Midbrain (tissue), 1 donor: ENCODE data around the gene PSMA3.
A peak's percentile ranks its signal among the peaks of the same experiment; 100 is the strongest.

ENCODE experiments used
- DNase-seq: peaks from one replicate; lab custom pipeline; 2025; lab: John Stamatoyannopoulos, UW

Gene PSMA3

DNA sequence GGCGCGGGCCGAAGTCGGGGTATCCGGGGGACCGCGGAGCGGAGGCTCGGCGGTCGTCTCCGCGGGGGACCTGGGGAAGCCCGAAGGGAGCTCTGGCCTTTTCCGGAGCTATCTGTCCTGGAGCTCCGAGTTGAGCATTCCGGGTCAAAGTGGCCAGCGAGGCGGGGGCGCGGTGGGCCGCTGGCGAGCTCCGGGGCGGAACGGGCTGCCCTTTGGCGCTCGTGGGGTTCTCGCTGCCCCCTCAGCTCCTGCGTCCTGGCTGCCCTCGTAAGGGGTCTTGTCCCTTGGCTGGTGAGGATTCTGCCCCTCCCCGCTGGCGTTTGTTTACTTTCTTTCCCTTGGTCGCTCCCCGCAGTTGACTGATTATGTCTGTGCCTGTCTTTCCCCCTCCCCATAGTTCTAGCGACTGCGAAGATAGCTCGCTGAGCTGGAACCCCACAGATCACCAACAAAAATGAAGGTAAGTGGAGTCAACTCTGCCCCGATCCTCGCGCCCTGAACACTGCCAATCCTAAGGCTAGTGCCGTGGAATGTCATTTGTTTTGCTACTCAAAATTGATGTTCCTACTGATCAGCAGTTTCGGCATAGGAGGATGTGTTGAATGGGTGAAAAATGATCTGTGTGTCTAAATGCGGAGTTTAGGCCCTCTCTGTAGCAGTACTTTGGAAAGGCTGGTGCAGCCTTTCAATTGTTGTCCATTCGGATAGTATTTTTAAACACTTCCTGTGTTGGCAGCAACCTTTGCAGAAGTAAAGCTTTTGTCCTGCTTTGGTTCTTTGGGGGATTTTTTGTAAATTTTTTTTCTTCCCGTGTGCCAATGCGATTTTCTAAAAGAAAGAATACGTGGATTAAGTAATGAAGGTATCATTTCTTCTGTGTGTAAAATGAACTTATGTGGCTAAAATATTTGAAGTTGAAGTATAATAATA, 55.0 kb downstream of the PSMA3 start:
- peak; percentile 22 for DNase-seq

DNA sequence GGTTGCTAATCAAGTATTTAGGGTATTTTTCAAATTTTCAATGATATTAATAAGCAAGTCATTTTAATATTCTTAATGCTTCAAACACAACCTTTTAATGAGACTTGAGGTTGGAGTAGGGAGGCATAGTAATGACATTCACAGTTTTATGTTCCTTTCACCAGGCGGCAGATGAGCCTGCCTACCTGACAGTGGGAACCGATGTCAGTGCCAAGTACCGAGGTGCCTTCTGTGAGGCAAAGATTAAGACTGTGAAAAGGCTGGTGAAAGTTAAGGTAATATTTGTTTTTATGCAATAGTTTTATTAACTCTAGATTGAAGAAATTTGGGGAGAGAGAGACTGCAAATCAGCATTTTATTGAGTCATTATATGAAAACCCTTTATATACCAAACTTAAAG, 56.8 kb downstream of the PSMA3 start:
- no peak for DNase-seq

DNA sequence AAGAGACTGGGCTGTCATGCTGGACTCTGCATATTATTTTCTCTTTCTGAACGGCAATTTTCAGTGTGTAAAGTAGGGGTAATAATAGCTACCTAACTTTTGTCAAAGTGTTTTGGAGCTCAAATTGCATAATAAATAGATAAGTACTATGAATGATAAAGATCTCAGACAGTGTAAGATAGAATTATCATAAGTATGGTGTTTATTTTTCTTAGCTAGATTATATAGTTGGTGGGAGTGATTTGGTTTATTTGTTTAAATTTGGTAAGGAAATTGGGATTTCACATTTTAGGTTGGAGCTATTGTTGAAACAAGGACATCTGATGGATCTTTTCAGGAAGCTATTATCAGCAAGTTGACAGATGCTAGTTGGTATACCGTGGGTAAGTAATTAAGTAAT, 61.1 kb downstream of the PSMA3 start:
- no peak for DNase-seq

DNA sequence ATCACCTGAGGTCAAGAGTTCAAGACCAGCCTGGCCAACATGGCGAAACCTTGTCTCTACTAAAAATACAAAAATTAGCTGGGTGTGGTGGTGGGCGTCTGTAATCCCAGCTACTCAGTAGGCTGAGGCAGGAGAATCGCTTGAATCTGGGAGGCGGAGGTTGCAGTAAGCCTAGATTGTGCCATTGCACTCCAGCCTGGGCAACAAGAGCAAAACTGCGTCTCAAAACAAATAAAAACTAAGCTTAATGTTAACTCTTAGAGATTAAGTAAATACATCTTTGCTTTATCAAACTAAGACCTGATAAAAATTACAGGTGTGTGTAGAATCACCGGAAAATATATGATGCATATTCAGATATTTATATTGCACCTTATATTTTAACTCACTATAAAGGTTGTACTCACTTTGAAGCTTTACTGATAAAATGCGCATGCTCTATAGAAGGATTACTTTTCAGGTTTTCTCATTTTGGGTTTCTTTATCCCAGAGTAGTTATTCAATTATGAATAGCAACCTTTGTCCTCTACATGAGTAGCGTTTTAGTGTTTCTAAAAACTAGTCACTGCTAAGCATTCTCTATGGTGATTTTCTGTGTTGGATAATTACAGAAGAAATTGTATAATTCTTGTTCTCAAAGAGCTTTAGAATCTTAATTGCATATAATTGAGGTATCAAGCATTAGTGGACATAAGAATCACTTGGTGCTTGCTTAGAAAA, 63.1 kb downstream of the PSMA3 start:
- no peak for DNase-seq

DNA sequence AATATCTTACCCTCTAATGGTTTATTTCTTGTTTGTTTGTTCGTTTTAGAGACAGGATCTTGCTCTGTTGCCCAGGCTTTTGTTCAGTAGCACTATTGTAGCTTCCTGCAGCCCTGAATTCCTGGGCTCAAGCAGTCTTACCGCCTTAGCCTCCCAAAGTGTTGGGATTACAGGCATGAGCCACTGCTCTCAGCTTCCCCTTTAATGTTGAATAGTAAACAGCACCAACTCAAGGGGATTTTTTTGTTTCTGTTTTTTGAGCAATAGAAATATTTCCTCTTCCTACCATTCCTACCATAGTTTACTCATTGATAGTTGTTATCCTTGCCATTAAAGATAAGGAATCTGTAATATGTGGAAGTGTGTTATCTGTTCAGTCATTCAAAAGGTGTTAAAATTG, 64.4 kb downstream of the PSMA3 start:
- no peak for DNase-seq

DNA sequence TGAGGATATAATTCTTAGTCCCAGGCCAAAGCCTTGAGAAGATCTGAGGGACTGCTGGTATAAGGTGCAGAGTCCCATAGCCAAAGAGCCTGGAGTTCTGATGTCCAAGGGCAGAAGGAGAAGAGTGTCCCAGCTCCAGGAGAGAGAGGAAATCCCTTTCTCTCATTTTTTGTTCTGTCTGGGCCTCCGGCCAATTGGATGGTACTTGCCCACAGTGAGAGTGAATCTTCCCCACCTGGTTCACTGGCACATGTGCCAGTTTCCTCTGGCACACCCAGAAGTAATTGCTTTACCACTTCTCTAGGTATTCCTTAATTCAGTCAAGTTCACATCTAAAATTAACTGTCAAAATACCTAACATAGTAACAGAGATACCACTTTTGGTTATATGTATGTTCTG, 69.1 kb downstream of the PSMA3 start:
- no peak for DNase-seq

DNA sequence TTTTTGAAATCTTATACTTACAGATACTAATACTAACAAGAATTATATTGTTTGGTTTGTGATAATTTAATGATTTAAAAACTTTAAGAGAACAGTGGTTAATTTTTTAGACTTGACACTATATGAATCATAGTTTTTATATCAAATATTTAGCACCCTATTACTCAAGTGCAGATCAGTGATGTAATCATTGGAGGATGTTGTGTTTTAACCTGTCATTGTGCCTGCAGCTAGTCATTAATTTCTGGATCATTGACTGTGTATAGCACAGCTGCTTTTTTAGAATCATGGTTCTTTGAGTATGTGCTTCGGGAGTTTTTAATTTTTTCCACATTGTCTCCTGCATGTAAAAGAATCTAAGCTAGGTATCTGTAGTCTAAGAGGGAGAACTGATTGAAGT, 71.0 kb downstream of the PSMA3 start:
- no peak for DNase-seq
